HCT116 (cell line): Measurements from ENCODE around the gene INPP1. TPM values are rescaled to one million over a fixed set of nuclear protein-coding genes. Genes with fewer than 3 reads are reported as not detected.

Experiments
- ATAC-seq: fragments of 200-7000 bp; cut with Tn5 transposase; 2 replicates; pipeline ENCODE4 v1.9.1; 2020; ENCODE audit warnings: mild to moderate bottlenecking, moderate library complexity
- BruUV-seq: library from RNA; stranded (reverse); fragments of 400-500 nt; replicated peaks from 2 replicates; lab custom pipeline; 2021; lab: Mats Ljungman, UMichigan
- CTCF ChIA-PET: fragments of 300-600 bp; sonication (Branson Sonifier 250); formaldehyde crosslinking; loops from one replicate; lab custom pipeline; 2021; ENCODE audit warnings: antibody characterized with exemption; lab: Charles Lee
- POLR2A ChIA-PET: fragments of 300-600, 350-600 bp; sonication (Branson Sonifier 250); formaldehyde crosslinking; loops from one replicate; lab custom pipeline; 2021; ENCODE audit warnings: antibody characterized with exemption; lab: Charles Lee
- RAD21 ChIA-PET, 2 experiments: fragments of 300-600 bp; sonication (Branson Sonifier 250); formaldehyde crosslinking; loops; one replicate each; lab custom pipeline; 2023; ENCODE audit warnings: low total read pairs in 2 of 2; ENCODE audit not compliant: uncharacterized antibody in 2 of 2, unreplicated experiment in 2 of 2, low non-redundant PET in 1 of 2; lab: Charles Lee
- DNase-seq: peaks from one replicate; pipeline ENCODE4 v3.0.0-alpha.2; 2010; ENCODE audit warnings: low read depth, low spot score
- H2AFZ ChIP-seq: fragments of 200-600 bp; shearing (Covaris generic), sonication (generic); 2 replicates; pipeline ENCODE4 v1.6.1; 2017; ENCODE audit warnings: low read depth, mixed run types, mixed read lengths, antibody characterized with exemption, low read length; ENCODE audit not compliant: poor library complexity, severe bottlenecking
- H3K27ac ChIP-seq: 2 replicates; pipeline ENCODE4 v1.5.1; 2012; ENCODE audit warnings: low read depth, low read length
- H3K27me3 ChIP-seq: fragments of 200-600 bp; sonication (generic); 2 replicates; pipeline ENCODE4 v1.6.1; 2016; ENCODE audit warnings: mixed run types, low read length, mixed read lengths; ENCODE audit not compliant: insufficient read depth
- H3K36me3 ChIP-seq, 2 experiments: fragments of 200-500 bp in 1 of 2; fragments of 200-600 bp in 1 of 2; sonication (Bioruptor generic) in 1 of 2; sonication (generic) in 1 of 2; 2 replicates each; pipeline versions ENCODE4 v1.5.1 to v1.6.1; 2014 to 2016; ENCODE audit warnings: low read length in 2 of 2, inconsistent platforms in 1 of 2, mixed read lengths in 1 of 2, mixed run types in 1 of 2; ENCODE audit not compliant: insufficient read depth in 2 of 2, control insufficient read depth in 1 of 2
- H3K4me1 ChIP-seq, 2 experiments: fragments of 200-600 bp in 1 of 2; sonication (generic) in 1 of 2; 2 replicates each; pipeline versions ENCODE4 v1.5.1 to v1.6.1; 2012 to 2017; ENCODE audit warnings: low read length in 2 of 2, inconsistent platforms in 1 of 2, mild to moderate bottlenecking in 1 of 2, mixed read lengths in 1 of 2, mixed run types in 1 of 2, moderate library complexity in 1 of 2; ENCODE audit not compliant: insufficient read depth in 2 of 2, control insufficient read depth in 1 of 2
- H3K4me2 ChIP-seq: fragments of 200-600 bp; sonication (generic); 2 replicates; pipeline ENCODE4 v1.6.1; 2017; ENCODE audit warnings: mixed run types, low read length, mixed read lengths
- H3K4me3 ChIP-seq, 2 experiments: fragments of 200-600 bp in 1 of 2; sonication (generic) in 1 of 2; replicated peaks in 1 of 2; 2 replicates each; pipeline ENCODE4 v1.5.1; 2011 to 2016; ENCODE audit warnings: low read length in 2 of 2, control low read depth in 1 of 2, low read depth in 1 of 2, mild to moderate bottlenecking in 1 of 2, mixed read lengths in 1 of 2, mixed run types in 1 of 2
- H3K79me2 ChIP-seq: fragments of 200-600 bp; sonication (generic); 2 replicates; pipeline ENCODE4 v1.6.1; 2017; ENCODE audit warnings: mild to moderate bottlenecking, mixed run types, low read length, moderate library complexity, mixed read lengths; ENCODE audit not compliant: insufficient read depth
- H3K9ac ChIP-seq: fragments of 200-600 bp; sonication (generic); 2 replicates; pipeline ENCODE4 v1.6.1; 2016; ENCODE audit warnings: low read length, mixed read lengths
- H3K9me2 ChIP-seq: fragments of 200-600 bp; sonication (generic), shearing (Covaris generic); 2 replicates; pipeline ENCODE4 v1.6.1; 2017; ENCODE audit warnings: mixed run types, mild to moderate bottlenecking, moderate library complexity; ENCODE audit not compliant: insufficient read depth
- H3K9me3 ChIP-seq, 2 experiments: fragments of 200-500 bp in 1 of 2; fragments of 200-600 bp in 1 of 2; sonication (Bioruptor generic) in 1 of 2; sonication (generic) in 1 of 2; 2 replicates each; pipeline ENCODE4 v1.6.1; 2014 to 2017; ENCODE audit warnings: low read length in 2 of 2, mixed read lengths in 2 of 2, inconsistent platforms in 1 of 2, low read depth in 1 of 2, mild to moderate bottlenecking in 1 of 2, mixed run types in 1 of 2, moderate library complexity in 1 of 2; ENCODE audit not compliant: control insufficient read depth in 1 of 2, insufficient read depth in 1 of 2
- H4K20me1 ChIP-seq: fragments of 200-600 bp; sonication (generic), shearing (Covaris generic); 2 replicates; pipeline ENCODE4 v1.6.1; 2017; ENCODE audit warnings: mixed run types, mild to moderate bottlenecking, moderate library complexity; ENCODE audit not compliant: insufficient read depth
- ATF3 ChIP-seq: IDR thresholded peaks from 2 replicates; pipeline ENCODE4 v1.6.1; 2012
- CEBPB ChIP-seq: IDR thresholded peaks from 2 replicates; pipeline ENCODE4 v1.6.1; 2012; ENCODE audit warnings: low read depth
- CTCF ChIP-seq, 3 experiments: fragments of 200-600 bp in 1 of 3; sonication (generic) in 1 of 3; IDR thresholded peaks in 2 of 3; conservative IDR thresholded peaks in 1 of 3; 2 replicates each; pipeline ENCODE4 v1.5.1; 2012 to 2017; ENCODE audit warnings: low read depth in 2 of 3, low read length in 2 of 3, antibody characterized with exemption in 1 of 3, borderline replicate concordance in 1 of 3, control low read depth in 1 of 3, mild to moderate bottlenecking in 1 of 3, mixed read lengths in 1 of 3, mixed run types in 1 of 3, moderate library complexity in 1 of 3; ENCODE audit not compliant: insufficient read depth in 1 of 3
- EGR1 ChIP-seq: IDR thresholded peaks from 2 replicates; pipeline ENCODE4 v1.6.1; 2012; ENCODE audit warnings: low read depth
- FOSL1 ChIP-seq: IDR thresholded peaks from 2 replicates; pipeline ENCODE4 v1.6.1; 2012; ENCODE audit warnings: low read depth
- JUND ChIP-seq: IDR thresholded peaks from 2 replicates; pipeline ENCODE4 v1.6.1; 2012
- MAX ChIP-seq: IDR thresholded peaks from 2 replicates; pipeline ENCODE4 v1.6.1; 2012
- RAD21 ChIP-seq: IDR thresholded peaks from 2 replicates; pipeline ENCODE4 v1.6.1; 2012; ENCODE audit warnings: low read depth, mild to moderate bottlenecking
- SIN3A ChIP-seq: IDR thresholded peaks from 2 replicates; pipeline ENCODE4 v1.6.1; 2012; ENCODE audit warnings: low read depth
- SRF ChIP-seq: IDR thresholded peaks from 2 replicates; pipeline ENCODE4 v1.6.1; 2012; ENCODE audit warnings: low read depth
- YY1 ChIP-seq: IDR thresholded peaks from 2 replicates; pipeline ENCODE4 v1.6.1; 2011; ENCODE audit warnings: low read length, low read depth, moderate library complexity, mild to moderate bottlenecking; ENCODE audit not compliant: insufficient replicate concordance; ENCODE audit errors: extremely low read depth
- ZBTB33 ChIP-seq: IDR thresholded peaks from 2 replicates; pipeline ENCODE4 v1.6.1; 2011; ENCODE audit warnings: mild to moderate bottlenecking, low read length, moderate library complexity; ENCODE audit not compliant: insufficient replicate concordance; ENCODE audit errors: extremely low read depth
- intact Hi-C: fragments of 100-400 bp; cut with micrococcal nuclease; formaldehyde crosslinking; loops from 2 replicates; pipeline ENCODE4 v1.10.0; 2022
- total RNA-seq: library from RNA; stranded (reverse); gene quantifications from one replicate; pipeline ENCODE4 v1.2.1, GENCODE V29; 2021; ENCODE audit not compliant: unreplicated experiment

INPP1 gene
- total RNA-seq, 1 experiment from 2014 or later: 19.6 TPM

GRCh38 chr2:190303647-190304046, 39.7 kb upstream of the INPP1 start:
- Histone ChIP-seq H3K79me2 (peaks cover 23% of the 10 kb centered on the region; the same call in 1 of the 2 replicates), H3K27me3 (no peaks in the 10 kb centered on the region), H2AFZ (no peak overlapping the region), H3K9me2 (no peaks in the 10 kb centered on the region), H3K36me3 (0 out of 4 replicates have a peak, but pooled peaks cover under 1 to 6% of the 10 kb centered on the region in 2 experiments), H3K27ac (no peak overlapping the region)
- intact Hi-C loops: no loop called here
- DNase-seq: no peak
- no TSS peak for BruUV-seq
- TF ChIP-seq YY1: no peak
- TF ChIP-seq ATF3: no peak
- TF ChIP-seq CEBPB: no peak
- TF ChIP-seq FOSL1: no peak
- no peak for TF ChIP-seq SIN3A
- TF ChIP-seq, all 23 proteins: peak for 0
- POLR2A ChIA-PET: no interaction called here
- H4K20me1 ChIP-seq: no peaks in the 10 kb centered on the region
- no peak overlapping the region for H3K9ac ChIP-seq
- H3K9me3 ChIP-seq: no peaks in the 10 kb centered on the region
- no peaks in the 10 kb centered on the region for H3K4me1 ChIP-seq
- CTCF ChIA-PET: no interaction called here
- H3K4me3 ChIP-seq: no peak overlapping the region
- H3K4me2 ChIP-seq: no peak overlapping the region
- no peak for ATAC-seq
- RAD21 ChIA-PET: no interaction called here

- 0 out of 4 replicates have a peak, but pooled peaks cover 3 to 6% of the 10 kb centered on the region in 2 experiments for H3K36me3 ChIP-seq
- TF ChIP-seq MAX (no peak), FOSL1 (no peak), JUND (no peak), CTCF (IDR thresholded peaks at IDR 0.05 in 2 of 3, conservative IDR thresholded peaks at IDR 0.05 in 1 of 3; ENCODE audit: borderline replicate concordance in 1 of 3, insufficient read depth in 1 of 3, low read depth in 2 of 3, low read length in 2 of 3) (no peak), ATF3 (no peak), YY1 (no peak), EGR1 (no peak), RAD21 (no peak), SRF (no peak), ZBTB33 (no peak)
These were observed 39.0 kb upstream of the INPP1 start for GRCh38 chr2:190304404-190304803.

More at GRCh38 chr2:190304404-190304803, 39.0 kb upstream of the INPP1 start:
- DNase-seq (no peak), ATAC-seq (no peak)
- POLR2A ChIA-PET: no interaction called here
- Histone ChIP-seq H3K4me2 (no peak overlapping the region), H3K79me2 (peaks cover 23% of the 10 kb centered on the region; the same call in 1 of the 2 replicates), H3K4me3 (no peak overlapping the region), H4K20me1 (no peaks in the 10 kb centered on the region), H3K27me3 (no peaks in the 10 kb centered on the region), H3K4me1 (no peaks in the 10 kb centered on the region), H3K27ac (no peak overlapping the region), H3K9ac (no peak overlapping the region), H3K9me3 (no peaks in the 10 kb centered on the region), H2AFZ (no peak overlapping the region), H3K9me2 (no peaks in the 10 kb centered on the region)
- CTCF ChIA-PET: no interaction called here
- no TSS peak for BruUV-seq
- RAD21 ChIA-PET: no interaction called here
- intact Hi-C loops: no loop called here
